ENCODE results near the gene CYB5A.
"Not testable (repeated sequence)": the region's sequence is repeated elsewhere in the genome, so short reads cannot be mapped to it uniquely, and the experiment has no call there.

The CYB5A gene, protein sequence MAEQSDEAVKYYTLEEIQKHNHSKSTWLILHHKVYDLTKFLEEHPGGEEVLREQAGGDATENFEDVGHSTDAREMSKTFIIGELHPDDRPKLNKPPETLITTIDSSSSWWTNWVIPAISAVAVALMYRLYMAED

GRCh38 chr18:74291771-74292540 is at the start of gene CYB5A:
Gene CYB5A (minus strand): TSS chr18:74291963. CDS start chr18:74291875, 88 bp downstream.
- peak; percentile 77 for FAIRE-seq

DNA sequence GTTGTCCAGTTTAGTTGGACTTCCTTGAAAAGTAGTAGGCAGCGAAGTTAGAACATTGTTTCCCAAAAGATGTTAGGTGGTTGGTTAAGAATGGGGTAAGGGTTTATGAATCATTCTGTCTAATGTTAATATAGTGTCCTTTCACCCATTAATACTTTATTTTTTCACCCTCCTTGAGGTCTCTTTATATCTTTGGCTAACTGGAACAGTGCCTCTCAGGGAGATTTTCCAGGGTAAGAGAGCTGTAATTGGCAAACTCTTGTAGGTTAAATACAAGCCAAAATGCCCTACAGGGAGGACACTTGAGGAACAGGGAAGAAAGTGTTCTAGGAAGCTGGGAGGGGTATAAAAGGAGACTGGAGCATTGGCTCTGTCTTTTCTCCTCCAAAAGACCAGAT is 46.1 kb upstream of the CYB5A start:
- FAIRE-seq = no peak

DNA sequence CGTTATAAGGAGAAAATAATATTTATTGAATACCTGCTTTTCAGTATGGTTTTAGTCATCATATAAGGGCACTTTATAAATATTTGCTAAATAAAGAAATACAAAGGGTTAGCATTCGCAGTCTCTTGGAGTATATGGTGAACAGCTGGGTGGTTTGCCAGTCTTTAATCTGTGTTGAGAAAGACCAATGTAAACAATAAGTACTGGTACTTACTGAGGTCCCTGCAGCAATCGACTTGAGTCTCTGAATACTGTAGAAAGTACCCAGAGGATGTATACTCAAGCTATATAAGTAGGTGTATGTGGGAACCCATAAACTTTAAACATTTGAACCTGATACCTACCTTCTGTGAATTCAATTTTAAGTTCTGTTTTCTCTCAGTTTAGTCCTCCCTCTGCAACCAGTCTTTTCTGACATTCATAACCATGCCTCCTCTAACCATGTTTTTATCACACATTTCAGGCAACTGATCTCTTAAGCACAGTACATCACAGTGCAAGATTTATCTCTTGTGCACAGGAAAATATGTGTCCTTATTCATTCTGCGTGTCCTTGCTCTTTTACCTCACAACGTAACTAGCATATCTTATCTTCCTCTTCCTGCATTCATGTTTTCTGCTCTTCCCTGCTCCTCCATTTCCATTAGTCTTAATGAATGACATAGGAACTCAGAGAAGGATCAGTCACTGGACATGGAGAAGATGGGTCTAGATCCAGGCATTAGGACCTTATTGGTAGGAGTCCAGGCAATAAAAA is 45.6 kb upstream of the CYB5A start:
- no peak for FAIRE-seq

DNA sequence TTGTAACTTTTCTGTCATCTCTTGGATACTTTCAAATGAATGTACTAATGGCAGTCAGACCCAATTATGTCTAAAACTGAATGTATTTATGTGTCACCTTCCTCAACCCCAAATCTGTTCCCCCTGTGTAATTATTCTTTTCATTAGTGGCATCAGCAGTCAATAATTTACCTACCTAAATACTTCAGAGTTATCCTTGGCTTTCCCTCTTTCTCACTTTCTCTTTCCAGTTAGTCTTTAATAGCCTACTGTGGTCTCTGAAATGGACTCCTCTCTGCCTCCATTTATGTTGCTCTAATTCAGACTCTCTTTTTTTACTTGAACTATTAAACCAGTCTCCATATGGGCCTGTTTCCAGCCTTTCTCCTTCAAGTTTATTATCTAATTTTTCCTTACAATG is 44.9 kb upstream of the CYB5A start:
- FAIRE-seq = no peak

GRCh38 chr18:74334242-74334893 is 42.6 kb upstream of the CYB5A start:
- no peak for FAIRE-seq

DNA sequence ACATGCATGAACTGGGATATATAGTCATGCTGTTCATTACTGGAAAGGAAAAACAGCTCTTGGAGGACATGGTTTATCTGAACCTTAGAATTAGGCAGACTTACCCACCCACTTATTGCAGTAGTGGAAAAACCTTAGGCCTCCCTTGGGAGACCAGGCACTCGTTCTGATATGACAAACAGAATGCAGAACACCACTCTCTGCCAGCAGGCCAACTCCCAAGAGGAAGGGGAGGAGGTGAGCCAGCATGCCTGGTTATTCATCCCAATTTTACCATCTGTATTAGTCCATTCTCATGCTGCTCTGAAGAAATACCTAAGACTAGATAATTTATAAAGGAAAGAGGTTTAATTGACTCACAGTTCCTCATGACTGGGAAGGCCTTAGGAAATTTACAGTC is 41.3 kb upstream of the CYB5A start:
- FAIRE-seq = no peak

DNA sequence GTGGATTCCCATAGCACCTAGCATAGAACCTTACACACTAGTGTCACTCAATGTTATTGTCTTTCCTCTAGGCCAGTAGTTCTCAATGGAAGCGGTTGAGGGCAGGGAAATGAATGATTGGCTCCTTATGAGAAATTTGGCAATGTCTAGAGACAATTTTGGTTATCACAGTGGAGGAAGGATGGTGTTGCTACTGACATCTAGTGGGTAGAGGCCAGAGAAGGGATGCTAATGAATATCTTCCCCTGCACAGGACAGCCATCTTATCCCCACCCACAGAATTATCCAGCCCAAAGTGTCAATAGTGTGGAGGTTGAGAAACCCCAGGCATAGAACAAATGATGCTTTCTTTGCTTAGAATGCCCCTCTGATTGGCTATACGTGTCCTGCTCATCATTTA is 39.6 kb upstream of the CYB5A start:
- peak; percentile 36 for FAIRE-seq

- FAIRE-seq = no peak
These were observed 38.0 kb upstream of the CYB5A start for GRCh38 chr18:74329688-74330205.

DNA sequence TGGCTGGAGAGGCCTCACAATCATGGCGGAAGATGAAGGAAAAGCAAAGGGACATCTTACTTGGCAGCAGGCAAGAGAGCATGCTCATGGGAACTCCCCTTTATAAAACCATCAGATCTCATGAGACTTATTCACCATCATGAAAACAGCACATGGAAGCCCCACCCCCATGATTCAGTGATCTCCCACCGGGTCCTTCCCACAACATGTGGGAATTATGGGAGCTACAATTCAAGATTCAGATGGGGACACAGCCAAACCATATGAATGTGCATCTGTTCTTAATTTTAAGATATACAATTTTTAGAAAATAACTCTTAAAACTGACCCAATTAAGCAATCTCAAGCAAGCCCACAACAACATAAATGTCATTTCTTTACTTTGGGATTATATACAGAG is 36.4 kb upstream of the CYB5A start:
- no peak for FAIRE-seq

- FAIRE-seq = not testable (repeated sequence)
These were observed 35.0 kb upstream of the CYB5A start for GRCh38 chr18:74326791-74327190.

DNA sequence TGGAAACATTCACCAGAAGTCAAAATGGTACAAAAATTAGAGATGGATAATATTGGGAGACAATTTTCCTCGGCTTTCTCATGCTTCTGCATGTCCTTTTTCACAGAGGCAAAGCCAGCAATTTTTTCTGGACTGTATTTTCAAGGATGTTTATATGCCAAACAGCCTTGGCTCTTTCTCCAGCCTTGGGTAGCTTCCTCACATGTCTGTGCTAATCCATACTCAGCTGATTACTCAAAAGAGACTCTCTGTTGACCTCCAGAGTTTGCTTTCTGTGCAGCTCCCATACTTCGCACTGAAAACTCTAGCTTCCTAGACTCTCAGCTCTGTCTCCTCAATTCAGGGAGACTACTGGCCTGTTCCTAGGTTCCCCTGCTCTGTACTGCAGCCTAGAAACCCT is 34.5 kb upstream of the CYB5A start:
- no peak for FAIRE-seq

DNA sequence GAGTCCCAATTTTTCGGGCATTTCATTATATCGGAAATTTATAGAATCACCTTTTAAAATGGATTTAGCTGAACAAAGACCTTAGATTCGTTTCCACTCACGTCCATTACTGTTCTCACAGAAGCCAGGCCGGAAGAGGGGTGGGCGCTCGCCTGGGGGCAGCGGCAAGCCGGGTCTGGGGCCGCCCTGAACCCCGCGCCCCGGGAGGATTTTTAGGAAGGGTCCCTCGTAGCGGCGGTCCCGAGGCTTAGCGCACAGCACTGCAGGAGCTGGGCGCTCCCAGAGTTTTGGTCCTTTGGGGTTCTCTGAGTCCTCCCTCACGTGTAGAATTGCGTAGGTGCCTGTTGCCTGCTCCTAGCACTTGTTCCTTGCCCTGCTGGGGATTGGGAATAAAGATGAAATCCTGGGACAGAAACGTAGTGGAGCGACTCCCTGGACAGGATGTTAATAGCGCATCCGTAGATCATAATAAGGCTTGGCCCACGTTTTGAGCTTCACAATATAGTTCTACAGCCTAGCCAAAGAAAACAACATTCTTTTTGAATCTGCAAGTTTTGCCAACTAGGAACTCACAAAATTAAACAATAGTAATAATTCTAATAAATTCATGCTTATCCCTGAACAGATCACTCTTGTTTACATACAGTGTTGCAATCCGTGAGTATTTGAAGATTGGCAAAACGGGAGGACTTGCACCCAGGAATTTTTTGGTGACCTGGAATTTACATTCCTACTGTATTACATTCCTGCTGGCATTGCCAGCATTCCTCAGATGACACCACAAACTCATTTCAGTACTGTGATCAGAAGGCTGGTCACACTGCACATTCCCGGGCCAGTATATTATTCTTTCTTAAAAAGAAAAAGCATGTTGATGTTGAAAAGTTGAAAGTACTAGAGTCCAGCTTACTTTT is 24.8 kb upstream of the CYB5A start:
- no peak for FAIRE-seq

GRCh38 chr18:74315464-74316256 is 23.9 kb upstream of the CYB5A start, which contains the start of gene C18orf63:
Gene C18orf63 (plus strand): TSS chr18:74315839. CDS start chr18:74317866, 2,027 bp downstream.
- FAIRE-seq = no peak

DNA sequence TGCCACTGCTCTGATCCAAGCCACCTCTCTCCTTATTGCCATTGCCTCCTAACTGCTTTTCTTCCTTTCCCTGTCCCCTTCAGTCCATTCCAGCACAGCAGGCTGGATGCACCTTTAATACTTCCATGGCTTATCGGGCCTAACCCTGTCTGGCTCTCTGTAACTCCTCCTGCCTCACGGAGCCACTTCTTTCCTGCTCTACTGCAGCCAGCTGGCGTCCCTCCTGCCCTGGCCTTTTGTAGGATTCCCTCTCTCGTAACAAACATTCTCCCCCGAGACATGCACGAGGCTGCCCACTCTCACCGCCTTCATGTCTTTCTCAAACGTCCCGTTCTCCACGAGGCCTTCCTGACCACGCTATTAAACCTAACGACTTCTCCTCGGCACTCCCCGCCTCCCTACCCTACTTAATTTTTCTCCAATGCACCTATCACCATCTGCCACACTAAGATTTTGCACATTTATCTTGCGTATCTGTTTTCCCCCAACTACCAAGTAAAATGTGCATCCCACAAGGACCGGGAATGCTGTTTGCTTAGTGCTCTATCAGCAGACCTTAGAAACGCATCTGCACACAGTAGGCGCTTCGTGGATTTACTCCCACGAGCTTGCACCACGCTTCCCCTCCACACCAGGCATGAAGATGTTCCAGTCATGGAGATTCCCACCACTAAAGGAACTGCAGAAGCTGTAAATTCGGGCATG is 23.1 kb upstream of the CYB5A start:
- FAIRE-seq = no peak

GRCh38 chr18:74311000-74311399 is 19.2 kb upstream of the CYB5A start:
- FAIRE-seq = no peak

- no peak for FAIRE-seq
These were observed 18.6 kb upstream of the CYB5A start for GRCh38 chr18:74310411-74310810.

GRCh38 chr18:74303936-74304335 is 12.2 kb upstream of the CYB5A start:
- FAIRE-seq = no peak

- no peak for FAIRE-seq
These were observed 11.5 kb upstream of the CYB5A start for GRCh38 chr18:74303306-74303705.

- no peak for FAIRE-seq
These were observed 8.0 kb upstream of the CYB5A start for GRCh38 chr18:74299746-74300145.

GRCh38 chr18:74299162-74299561 is 7.4 kb upstream of the CYB5A start:
- no peak for FAIRE-seq

DNA sequence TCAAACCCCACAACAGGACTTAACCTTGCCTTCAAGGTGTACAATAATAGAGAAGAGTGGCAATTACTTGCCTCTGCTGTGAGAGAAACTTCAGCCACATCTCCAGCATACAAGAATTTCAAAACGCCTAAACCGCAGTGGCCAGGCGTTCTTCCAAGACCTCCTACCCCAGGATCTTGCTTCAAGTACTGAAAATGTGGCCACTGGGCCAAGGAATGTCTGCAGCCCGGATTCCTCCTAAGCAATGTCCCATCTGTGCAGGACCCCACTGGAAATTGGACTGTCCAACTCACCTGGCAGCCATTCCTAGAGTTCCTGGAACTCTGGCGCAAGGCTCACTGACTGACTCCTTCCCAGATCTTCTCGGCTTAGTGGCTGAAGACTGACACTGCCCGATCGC is 2.8 kb upstream of the CYB5A start:
- FAIRE-seq = no peak
